Tibial nerve (tissue), 4 donors: ENCODE measurements around the gene NUP133.

ENCODE experiments used
- EP300 ChIP-seq, 2 donors: sonication (generic); formaldehyde crosslinking; IDR thresholded peaks; one replicate each; pipeline ENCODE4 v1.6.1; 2017; ENCODE audit warnings: antibody characterized with exemption in 2 of 2, mild to moderate bottlenecking in 1 of 2
- POLR2A ChIP-seq, 2 donors: fragments of 450-650 bp; IDR thresholded peaks; one replicate each; pipeline ENCODE4 v1.6.1; 2017; ENCODE audit warnings: antibody characterized with exemption in 2 of 2, mild to moderate bottlenecking in 2 of 2, moderate library complexity in 2 of 2
- TF ChIP-seq, protein P1 (sequence below), 5 experiments: fragments of 200-600 bp in 3 of 5; fragments of 450-650 bp in 2 of 5; sonication (generic) in 3 of 5; IDR thresholded peaks; one replicate each; pipeline ENCODE4 v1.5.1; 2016 to 2019; ENCODE audit warnings: antibody characterized with exemption in 5 of 5, mild to moderate bottlenecking in 3 of 5, moderate library complexity in 2 of 5

DNA sequence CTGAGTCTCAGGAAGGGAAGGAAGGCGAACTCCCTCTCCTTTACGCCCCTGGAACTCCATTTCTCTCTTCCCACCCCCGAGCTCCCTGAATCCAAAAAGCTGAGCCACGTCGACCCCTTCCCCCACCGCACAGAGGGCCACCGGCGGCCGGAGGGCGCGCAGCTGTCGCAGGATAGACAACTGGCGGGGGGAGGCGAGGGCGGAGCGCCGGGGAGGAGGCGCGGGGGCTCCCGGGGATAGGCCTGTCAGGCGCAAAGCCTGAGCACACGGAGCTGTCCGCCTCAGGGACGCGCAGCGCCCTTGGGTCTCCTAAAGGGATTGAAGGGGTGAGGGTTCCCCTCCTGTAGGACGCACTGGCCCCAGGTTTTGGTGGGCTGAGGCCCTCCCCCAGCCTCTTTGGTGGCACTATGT is 73.5 kb downstream of the NUP133 start:
- TF ChIP-seq, protein P1, sequence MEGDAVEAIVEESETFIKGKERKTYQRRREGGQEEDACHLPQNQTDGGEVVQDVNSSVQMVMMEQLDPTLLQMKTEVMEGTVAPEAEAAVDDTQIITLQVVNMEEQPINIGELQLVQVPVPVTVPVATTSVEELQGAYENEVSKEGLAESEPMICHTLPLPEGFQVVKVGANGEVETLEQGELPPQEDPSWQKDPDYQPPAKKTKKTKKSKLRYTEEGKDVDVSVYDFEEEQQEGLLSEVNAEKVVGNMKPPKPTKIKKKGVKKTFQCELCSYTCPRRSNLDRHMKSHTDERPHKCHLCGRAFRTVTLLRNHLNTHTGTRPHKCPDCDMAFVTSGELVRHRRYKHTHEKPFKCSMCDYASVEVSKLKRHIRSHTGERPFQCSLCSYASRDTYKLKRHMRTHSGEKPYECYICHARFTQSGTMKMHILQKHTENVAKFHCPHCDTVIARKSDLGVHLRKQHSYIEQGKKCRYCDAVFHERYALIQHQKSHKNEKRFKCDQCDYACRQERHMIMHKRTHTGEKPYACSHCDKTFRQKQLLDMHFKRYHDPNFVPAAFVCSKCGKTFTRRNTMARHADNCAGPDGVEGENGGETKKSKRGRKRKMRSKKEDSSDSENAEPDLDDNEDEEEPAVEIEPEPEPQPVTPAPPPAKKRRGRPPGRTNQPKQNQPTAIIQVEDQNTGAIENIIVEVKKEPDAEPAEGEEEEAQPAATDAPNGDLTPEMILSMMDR (IDR thresholded peaks at IDR 0.05): no peak
- TF ChIP-seq POLR2A (IDR thresholded peaks at IDR 0.05) (no peak), EP300 (IDR thresholded peaks at IDR 0.05) (no peak)
